B cell (primary cell): Measurements from ENCODE around the gene NUP93. TPM values are rescaled to one million over a fixed set of nuclear protein-coding genes. Genes with fewer than 3 reads are reported as not detected.

Source experiments
- ATAC-seq: fragments of 200-7000 bp; cut with Tn5 transposase; one replicate; pipeline ENCODE4 v1.10.0; 2021; ENCODE audit warnings: low read depth, mild to moderate bottlenecking, moderate number of reproducible peaks, moderate library complexity
- CTCF ChIA-PET: fragments of 350-600 bp; sonication (Branson Sonifier 250); formaldehyde crosslinking; loops from one replicate; lab custom pipeline; 2021; ENCODE audit warnings: antibody characterized with exemption, inconsistent platforms; lab: Charles Lee
- POLR2A ChIA-PET: fragments of 350-600 bp; sonication (Branson Sonifier 250); formaldehyde crosslinking; loops from one replicate; lab custom pipeline; 2021; ENCODE audit warnings: antibody characterized with exemption; lab: Charles Lee
- DNase-seq: peaks from one replicate; pipeline ENCODE4 v3.0.0; 2013
- H2AFZ ChIP-seq: 2 replicates; pipeline ENCODE4 v1.6.1; 2012; ENCODE audit warnings: mild to moderate bottlenecking, low read depth, low read length; ENCODE audit not compliant: insufficient read depth, poor library complexity, severe bottlenecking
- H3K27ac ChIP-seq, 2 donors: 1 replicate in 1 of 2; 2 replicates in 1 of 2; pipeline ENCODE4 v1.5.1; 2012 to 2013; ENCODE audit warnings: low read length in 2 of 2, mild to moderate bottlenecking in 2 of 2, moderate library complexity in 1 of 2
- H3K27me3 ChIP-seq, 4 experiments: fragments of 200-600 bp in 1 of 4; sonication (generic) in 1 of 4; replicated peaks in 1 of 4; 1 replicate in 2 of 4; 2 replicates in 2 of 4; pipeline versions ENCODE4 v1.6.1 to v1.7.0; 2013 to 2016; ENCODE audit warnings: low read length in 3 of 4, mild to moderate bottlenecking in 2 of 4, mixed read lengths in 1 of 4, moderate library complexity in 1 of 4; ENCODE audit not compliant: insufficient read depth in 4 of 4, control insufficient read depth in 3 of 4; ENCODE audit errors: control extremely low read depth in 1 of 4
- H3K36me3 ChIP-seq, 2 experiments: replicated peaks in 1 of 2; 1 replicate in 1 of 2; 2 replicates in 1 of 2; pipeline versions ENCODE4 v1.6.1 to v1.7.1; 2013; ENCODE audit warnings: low read length in 1 of 2; ENCODE audit not compliant: insufficient read depth in 2 of 2, control insufficient read depth in 1 of 2; ENCODE audit errors: control extremely low read depth in 1 of 2, extremely low read depth in 1 of 2
- H3K4me1 ChIP-seq, 2 donors: fragments of 200-600 bp in 1 of 2; sonication (generic) in 1 of 2; 1 replicate in 1 of 2; 2 replicates in 1 of 2; pipeline versions ENCODE4 v1.5.1 to v1.6.1; 2013 to 2017; ENCODE audit warnings: low read length in 2 of 2; ENCODE audit not compliant: control insufficient read depth in 2 of 2, insufficient read depth in 2 of 2
- H3K4me2 ChIP-seq: replicated peaks from 2 replicates; pipeline ENCODE3; 2012; ENCODE audit warnings: mild to moderate bottlenecking, low read depth, low read length; ENCODE audit not compliant: poor library complexity, severe bottlenecking
- H3K4me3 ChIP-seq, 5 experiments: fragments of 200-600 bp in 1 of 5; sonication (generic) in 1 of 5; 1 replicate in 3 of 5; 2 replicates in 2 of 5; pipeline versions ENCODE4 v1.5.1 to v1.7.0; 2011 to 2016; ENCODE audit warnings: low read length in 4 of 5, mild to moderate bottlenecking in 4 of 5, low read depth in 2 of 5, control low read depth in 1 of 5, moderate library complexity in 1 of 5; ENCODE audit not compliant: insufficient read depth in 1 of 5; ENCODE audit errors: control extremely low read depth in 1 of 5, extremely low read depth in 1 of 5
- H3K79me2 ChIP-seq: fragments of 200-600 bp; sonication (generic); one replicate; pipeline ENCODE4 v1.6.0; 2016; ENCODE audit warnings: low read length; ENCODE audit not compliant: control insufficient read depth, insufficient read depth
- H3K9ac ChIP-seq: fragments of 200-600 bp; sonication (generic); 2 replicates; pipeline ENCODE4 v1.6.1; 2017; ENCODE audit warnings: mild to moderate bottlenecking, low read length, moderate library complexity
- H3K9me3 ChIP-seq, 3 donors: one replicate each; pipeline versions ENCODE4 v1.6.1 to v1.7.1; 2013; ENCODE audit warnings: low read length in 2 of 3; ENCODE audit not compliant: control insufficient read depth in 2 of 3, insufficient read depth in 1 of 3; ENCODE audit errors: control extremely low read depth in 1 of 3
- H4K20me1 ChIP-seq: 2 replicates; pipeline ENCODE4 v1.6.0; 2012; ENCODE audit warnings: mild to moderate bottlenecking, low read length; ENCODE audit not compliant: insufficient read depth, control insufficient read depth, poor library complexity, severe bottlenecking
- H3K27ac Mint-ChIP-seq: one replicate; pipeline ENCODE4 v1.8.0; 2021; ENCODE audit warnings: mixed read lengths
- H3K27me3 Mint-ChIP-seq: one replicate; pipeline ENCODE4 v1.8.0; 2021; ENCODE audit warnings: mixed read lengths
- H3K4me1 Mint-ChIP-seq: one replicate; pipeline ENCODE4 v1.8.0; 2021; ENCODE audit warnings: mixed read lengths
- H3K4me3 Mint-ChIP-seq: one replicate; pipeline ENCODE4 v1.8.0; 2021; ENCODE audit warnings: mixed read lengths
- H3K9me3 Mint-ChIP-seq: one replicate; pipeline ENCODE4 v1.8.0; 2022; ENCODE audit warnings: mixed read lengths; ENCODE audit not compliant: insufficient read depth
- EZH2 ChIP-seq: IDR thresholded peaks from 2 replicates; pipeline ENCODE4 v1.6.1; 2012; ENCODE audit warnings: borderline replicate concordance, low read depth, mild to moderate bottlenecking, moderate library complexity, low read length; ENCODE audit not compliant: insufficient read depth, poor library complexity, severe bottlenecking
- WGBS: methylation state at CpG from one replicate; pipeline ENCODE4 v1.1.5; 2013; ENCODE audit warnings: missing lambda C conversion rate; ENCODE audit not compliant: insufficient coverage; 5-methylcytosine and 5-hydroxymethylcytosine counted together
- intact Hi-C: fragments of 100-400 bp; cut with micrococcal nuclease; formaldehyde crosslinking; loops from one replicate; pipeline ENCODE4 v1.10.0; 2022
- polyA plus RNA-seq: library from polyadenylated mRNA; depleted of rRNA; stranded (reverse); fragments of >200 nt; gene quantifications from 2 replicates; pipeline ENCODE4 v1.2.3, GENCODE V29; 2012
- total RNA-seq, 2 donors: library from RNA; stranded (reverse); fragments of 120-200 nt in 1 of 2; gene quantifications; 1 replicate in 1 of 2; 2 replicates in 1 of 2; pipeline versions ENCODE4 v1.2.3 to v1.2.4, GENCODE V29; 2013 to 2022
- TF ChIP-seq, protein P1 (sequence below): fragments of 200-600 bp; IDR thresholded peaks from one replicate; pipeline ENCODE4 v1.8.0; 2022; ENCODE audit warnings: antibody characterized with exemption, mild to moderate bottlenecking

Gene NUP93
- total and polyA plus RNA-seq, 2 donors (not counting 1 experiment from before 2014, with no cell fraction given), result 23.6 to 64.6 TPM

DNA sequence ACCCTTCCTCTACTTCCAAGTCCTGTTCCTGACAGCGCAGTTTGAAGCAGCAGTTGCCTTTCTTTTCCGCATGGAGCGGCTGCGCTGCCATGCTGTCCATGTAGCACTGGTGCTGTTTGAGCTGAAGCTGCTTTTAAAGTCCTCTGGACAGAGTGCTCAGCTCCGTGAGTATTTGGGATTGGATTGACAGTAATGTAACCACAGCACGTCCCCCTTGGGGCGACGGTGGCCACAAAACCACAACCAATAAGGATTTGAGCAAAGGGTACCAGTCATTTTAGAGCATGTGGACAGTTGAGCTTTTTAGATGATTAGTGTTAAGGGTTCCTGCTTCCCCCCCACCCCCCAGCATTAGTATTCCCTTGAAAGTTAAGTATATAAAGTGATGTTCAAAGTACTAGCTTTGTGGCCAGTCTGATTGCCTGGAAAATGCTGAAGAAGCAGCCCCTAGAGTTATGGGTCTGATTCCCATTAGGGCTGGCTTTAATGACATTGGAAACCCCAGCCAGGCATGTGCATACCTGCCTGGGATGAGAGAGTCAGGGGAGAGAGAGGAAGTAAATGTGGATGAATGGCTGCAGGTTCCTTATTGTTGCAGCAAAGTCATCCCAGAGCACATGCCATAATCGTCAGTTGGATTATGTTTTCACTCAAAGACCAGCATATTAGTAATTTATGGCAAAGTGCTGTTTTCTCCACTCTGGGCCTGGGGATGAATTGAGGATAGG, 103.5 kb downstream of the NUP93 start:
- no peak overlapping the region for H3K9ac ChIP-seq
- no peaks in the 10 kb centered on the region for H3K79me2 ChIP-seq
- no peak overlapping the region for H3K4me3 ChIP-seq
- H2AFZ ChIP-seq, result no peak overlapping the region
- H3K4me1 ChIP-seq, result no peaks in the 10 kb centered on the region
- H3K27ac ChIP-seq, result no peak overlapping the region
- H3K27me3 ChIP-seq, result no peaks in the 10 kb centered on the region
- ChIA-PET CTCF (interaction anchor here (0.6 to 1.2 kb wide), 2 partner anchors 15 to 133 kb away, joined by 5 to 6 read pairs; no protein-coding TSS in a partner anchor), POLR2A (interaction anchor here (1.2 kb wide), 1 partner anchor 23 kb away, joined by 4 read pairs; no protein-coding TSS in a partner anchor)
- intact Hi-C loops, result no loop called here
- no peak overlapping the region for H3K27ac Mint-ChIP-seq
- H4K20me1 ChIP-seq, result no peaks in the 10 kb centered on the region
- TF ChIP-seq, protein P1, sequence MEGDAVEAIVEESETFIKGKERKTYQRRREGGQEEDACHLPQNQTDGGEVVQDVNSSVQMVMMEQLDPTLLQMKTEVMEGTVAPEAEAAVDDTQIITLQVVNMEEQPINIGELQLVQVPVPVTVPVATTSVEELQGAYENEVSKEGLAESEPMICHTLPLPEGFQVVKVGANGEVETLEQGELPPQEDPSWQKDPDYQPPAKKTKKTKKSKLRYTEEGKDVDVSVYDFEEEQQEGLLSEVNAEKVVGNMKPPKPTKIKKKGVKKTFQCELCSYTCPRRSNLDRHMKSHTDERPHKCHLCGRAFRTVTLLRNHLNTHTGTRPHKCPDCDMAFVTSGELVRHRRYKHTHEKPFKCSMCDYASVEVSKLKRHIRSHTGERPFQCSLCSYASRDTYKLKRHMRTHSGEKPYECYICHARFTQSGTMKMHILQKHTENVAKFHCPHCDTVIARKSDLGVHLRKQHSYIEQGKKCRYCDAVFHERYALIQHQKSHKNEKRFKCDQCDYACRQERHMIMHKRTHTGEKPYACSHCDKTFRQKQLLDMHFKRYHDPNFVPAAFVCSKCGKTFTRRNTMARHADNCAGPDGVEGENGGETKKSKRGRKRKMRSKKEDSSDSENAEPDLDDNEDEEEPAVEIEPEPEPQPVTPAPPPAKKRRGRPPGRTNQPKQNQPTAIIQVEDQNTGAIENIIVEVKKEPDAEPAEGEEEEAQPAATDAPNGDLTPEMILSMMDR, result no peak
- TF ChIP-seq EZH2, result no peak
- H3K4me2 ChIP-seq, result no peak overlapping the region
- no peaks in the 10 kb centered on the region for H3K9me3 Mint-ChIP-seq
- no peaks in the 10 kb centered on the region for H3K27me3 Mint-ChIP-seq
- ATAC-seq, result no peak
- no peaks in the 10 kb centered on the region for H3K4me1 Mint-ChIP-seq
- no peak for DNase-seq
- H3K4me3 Mint-ChIP-seq, result no peak overlapping the region
- 85% methylated on average over 7 of the region's 9 CpGs for whole genome bisulfite sequencing
- peaks cover 5 to 62% of the 10 kb centered on the region in 2 experiments for H3K36me3 ChIP-seq
- no peaks in the 10 kb centered on the region for H3K9me3 ChIP-seq

DNA sequence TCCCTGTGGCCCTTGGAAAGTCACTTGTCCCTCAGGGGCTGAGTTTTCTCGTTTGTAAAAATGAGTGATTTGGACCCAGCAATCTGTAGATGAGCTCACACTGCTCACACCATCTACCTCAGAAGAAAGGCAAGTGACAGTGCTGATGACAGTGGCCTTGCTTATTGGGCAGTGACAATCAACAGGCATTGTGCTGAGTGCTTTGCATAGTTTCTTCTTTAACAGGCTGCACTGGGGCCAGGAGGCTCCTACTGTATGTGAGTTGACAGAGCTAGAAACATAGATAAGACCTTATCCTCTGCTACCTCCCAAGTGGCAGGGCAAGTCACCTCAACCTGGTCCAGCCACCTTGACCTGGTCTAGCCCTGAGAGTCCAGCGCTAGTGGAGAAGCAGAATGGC, 105.4 kb downstream of the NUP93 start:
- POLR2A ChIA-PET, result no interaction called here
- TF ChIP-seq EZH2, result no peak
- TF ChIP-seq, protein P1, result no peak
- H3K36me3 ChIP-seq, result peaks cover 4 to 69% of the 10 kb centered on the region in 2 experiments
- H3K27ac ChIP-seq, result no peak overlapping the region
- H3K4me3 ChIP-seq, result no peak overlapping the region
- no peaks in the 10 kb centered on the region for H3K4me1 ChIP-seq
- intact Hi-C loops, result no loop called here
- no peak overlapping the region for H2AFZ ChIP-seq
- H3K27me3 ChIP-seq, result no peaks in the 10 kb centered on the region
- H3K4me3 Mint-ChIP-seq, result no peak overlapping the region
- H4K20me1 ChIP-seq, result no peaks in the 10 kb centered on the region
- no peaks in the 10 kb centered on the region for H3K79me2 ChIP-seq
- no peak for DNase-seq
- ATAC-seq, result no peak
- H3K9me3 ChIP-seq, result no peaks in the 10 kb centered on the region
- CTCF ChIA-PET, result interaction anchor here (1.1 kb wide), 1 partner anchor 10 kb away, joined by 3 read pairs; no protein-coding TSS in a partner anchor
- H3K9me3 Mint-ChIP-seq, result no peaks in the 10 kb centered on the region
- H3K4me2 ChIP-seq, result no peak overlapping the region
- H3K27me3 Mint-ChIP-seq, result no peaks in the 10 kb centered on the region
- H3K4me1 Mint-ChIP-seq, result no peaks in the 10 kb centered on the region
- H3K27ac Mint-ChIP-seq, result no peak overlapping the region
- WGBS, result 100% methylated on average over 1 of the region's 2 CpGs
- H3K9ac ChIP-seq, result no peak overlapping the region
